ENCODE measurements around the gene LRRC8C. TPM values are rescaled to one million over a fixed set of nuclear protein-coding genes. Genes with fewer than 3 reads are reported as not detected.

Gene LRRC8C
- total RNA-seq, 1 donor from 2014 or later = 2.3 TPM

- Mint-ChIP-seq H3K9me3 (ENCODE audit: unreplicated experiment) (no peaks in the 10 kb centered on the region), H3K27ac (ENCODE audit: unreplicated experiment) (peak overlapping the region; percentile 48), H3K4me1 (ENCODE audit: low read depth, unreplicated experiment) (peaks cover 8% of the 10 kb centered on the region), H3K36me3 (ENCODE audit: low read depth, unreplicated experiment) (peaks cover 3% of the 10 kb centered on the region), H3K4me3 (ENCODE audit: unreplicated experiment) (no peak overlapping the region), H3K27me3 (ENCODE audit: low read depth, unreplicated experiment) (no peaks in the 10 kb centered on the region)
- no peaks in the 10 kb centered on the region for H3K36me3 ChIP-seq (ENCODE audit: insufficient read depth, low read length)
- no peak overlapping the region for H3K4me2 ChIP-seq (ENCODE audit: low read length)
- no peak overlapping the region for H2AFZ ChIP-seq (ENCODE audit: low read depth, low read length)
- H3K4me1 ChIP-seq (ENCODE audit: insufficient read depth, low read length) = no peaks in the 10 kb centered on the region
- no peaks in the 10 kb centered on the region for H3K9me3 ChIP-seq (ENCODE audit: insufficient read depth, low read depth, low read length)
- H3K9ac ChIP-seq (ENCODE audit: low read length) = no peak overlapping the region
- TF ChIP-seq, protein P1, sequence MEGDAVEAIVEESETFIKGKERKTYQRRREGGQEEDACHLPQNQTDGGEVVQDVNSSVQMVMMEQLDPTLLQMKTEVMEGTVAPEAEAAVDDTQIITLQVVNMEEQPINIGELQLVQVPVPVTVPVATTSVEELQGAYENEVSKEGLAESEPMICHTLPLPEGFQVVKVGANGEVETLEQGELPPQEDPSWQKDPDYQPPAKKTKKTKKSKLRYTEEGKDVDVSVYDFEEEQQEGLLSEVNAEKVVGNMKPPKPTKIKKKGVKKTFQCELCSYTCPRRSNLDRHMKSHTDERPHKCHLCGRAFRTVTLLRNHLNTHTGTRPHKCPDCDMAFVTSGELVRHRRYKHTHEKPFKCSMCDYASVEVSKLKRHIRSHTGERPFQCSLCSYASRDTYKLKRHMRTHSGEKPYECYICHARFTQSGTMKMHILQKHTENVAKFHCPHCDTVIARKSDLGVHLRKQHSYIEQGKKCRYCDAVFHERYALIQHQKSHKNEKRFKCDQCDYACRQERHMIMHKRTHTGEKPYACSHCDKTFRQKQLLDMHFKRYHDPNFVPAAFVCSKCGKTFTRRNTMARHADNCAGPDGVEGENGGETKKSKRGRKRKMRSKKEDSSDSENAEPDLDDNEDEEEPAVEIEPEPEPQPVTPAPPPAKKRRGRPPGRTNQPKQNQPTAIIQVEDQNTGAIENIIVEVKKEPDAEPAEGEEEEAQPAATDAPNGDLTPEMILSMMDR (IDR thresholded peaks at IDR 0.05; ENCODE audit: insufficient read depth, low read depth, low read length) = no peak
- TF ChIP-seq EZH2 (IDR thresholded peaks at IDR 0.05; ENCODE audit: insufficient read depth, low read length) = no peak
- no peak overlapping the region for H3K4me3 ChIP-seq (ENCODE audit: insufficient read depth, low read depth, low read length)
- no peaks in the 10 kb centered on the region for H3K79me2 ChIP-seq (ENCODE audit: insufficient read depth, low read length)
- DNase-seq (ENCODE audit: low read depth) (no peak), FAIRE-seq (no peak)
- no peaks in the 10 kb centered on the region for H4K20me1 ChIP-seq (ENCODE audit: insufficient read depth, low read length)
- no peak overlapping the region for H3K27ac ChIP-seq (ENCODE audit: low read depth, low read length)
- no peaks in the 10 kb centered on the region for H3K27me3 ChIP-seq (ENCODE audit: insufficient read depth, low read length)
These were observed 53.6 kb downstream of the LRRC8C start for GRCh38 chr1:89686520-89686919.

- FAIRE-seq (no peak), DNase-seq (ENCODE audit: low read depth) (no peak)
- Histone ChIP-seq H4K20me1 (ENCODE audit: insufficient read depth, low read length) (no peaks in the 10 kb centered on the region), H3K27ac (ENCODE audit: low read depth, low read length) (no peak overlapping the region), H3K27me3 (ENCODE audit: insufficient read depth, low read length) (no peaks in the 10 kb centered on the region), H3K4me1 (ENCODE audit: insufficient read depth, low read length) (no peaks in the 10 kb centered on the region), H3K79me2 (ENCODE audit: insufficient read depth, low read length) (no peaks in the 10 kb centered on the region), H2AFZ (ENCODE audit: low read depth, low read length) (no peak overlapping the region), H3K4me3 (ENCODE audit: insufficient read depth, low read depth, low read length) (no peak overlapping the region), H3K9me3 (ENCODE audit: insufficient read depth, low read depth, low read length) (no peaks in the 10 kb centered on the region), H3K36me3 (ENCODE audit: insufficient read depth, low read length) (no peaks in the 10 kb centered on the region), H3K9ac (ENCODE audit: low read length) (no peak overlapping the region), H3K4me2 (ENCODE audit: low read length) (no peak overlapping the region)
- Mint-ChIP-seq H3K36me3 (ENCODE audit: low read depth, unreplicated experiment) (peaks cover 3% of the 10 kb centered on the region), H3K4me1 (ENCODE audit: low read depth, unreplicated experiment) (peaks cover 9% of the 10 kb centered on the region), H3K27me3 (ENCODE audit: low read depth, unreplicated experiment) (no peaks in the 10 kb centered on the region), H3K27ac (ENCODE audit: unreplicated experiment) (no peak overlapping the region), H3K9me3 (ENCODE audit: unreplicated experiment) (no peaks in the 10 kb centered on the region), H3K4me3 (ENCODE audit: unreplicated experiment) (no peak overlapping the region)
- TF ChIP-seq, protein P1 (IDR thresholded peaks at IDR 0.05; ENCODE audit: insufficient read depth, low read depth, low read length) = no peak
These were observed 54.3 kb downstream of the LRRC8C start for GRCh38 chr1:89687254-89687653.

GRCh38 chr1:89688607-89689006, 55.7 kb downstream of the LRRC8C start:
- no peak overlapping the region for H3K27ac ChIP-seq (ENCODE audit: low read depth, low read length)
- DNase-seq (ENCODE audit: low read depth) (no peak), FAIRE-seq (no peak)
- H3K79me2 ChIP-seq (ENCODE audit: insufficient read depth, low read length) = no peaks in the 10 kb centered on the region
- no peak overlapping the region for H3K4me3 Mint-ChIP-seq (ENCODE audit: unreplicated experiment)
- H3K4me3 ChIP-seq (ENCODE audit: insufficient read depth, low read depth, low read length) = no peak overlapping the region
- no peaks in the 10 kb centered on the region for H3K9me3 Mint-ChIP-seq (ENCODE audit: unreplicated experiment)
- no peaks in the 10 kb centered on the region for H3K27me3 ChIP-seq (ENCODE audit: insufficient read depth, low read length)
- H3K36me3 ChIP-seq (ENCODE audit: insufficient read depth, low read length) = no peaks in the 10 kb centered on the region
- no peak overlapping the region for H3K9ac ChIP-seq (ENCODE audit: low read length)
- H3K36me3 Mint-ChIP-seq (ENCODE audit: low read depth, unreplicated experiment) = peaks cover 3% of the 10 kb centered on the region
- TF ChIP-seq EZH2 (IDR thresholded peaks at IDR 0.05; ENCODE audit: insufficient read depth, low read length) = no peak
- TF ChIP-seq, protein P1 (IDR thresholded peaks at IDR 0.05; ENCODE audit: insufficient read depth, low read depth, low read length) = no peak
- H3K9me3 ChIP-seq (ENCODE audit: insufficient read depth, low read depth, low read length) = no peaks in the 10 kb centered on the region
- no peak overlapping the region for H3K4me2 ChIP-seq (ENCODE audit: low read length)
- no peaks in the 10 kb centered on the region for H3K4me1 ChIP-seq (ENCODE audit: insufficient read depth, low read length)
- H3K27me3 Mint-ChIP-seq (ENCODE audit: low read depth, unreplicated experiment) = no peaks in the 10 kb centered on the region
- no peaks in the 10 kb centered on the region for H4K20me1 ChIP-seq (ENCODE audit: insufficient read depth, low read length)
- peaks cover 15% of the 10 kb centered on the region for H3K4me1 Mint-ChIP-seq (ENCODE audit: low read depth, unreplicated experiment)
- H3K27ac Mint-ChIP-seq (ENCODE audit: unreplicated experiment) = no peak overlapping the region
- no peak overlapping the region for H2AFZ ChIP-seq (ENCODE audit: low read depth, low read length)

Data from astrocyte (in vitro differentiated cells and primary cell).